ENCODE results near the gene KIAA1549. TPM values are rescaled to one million over a fixed set of nuclear protein-coding genes. Genes with fewer than 3 reads are reported as not detected.

KIAA1549 gene
- total RNA-seq, 1 experiment from 2014 or later: 18.7 TPM

DNA sequence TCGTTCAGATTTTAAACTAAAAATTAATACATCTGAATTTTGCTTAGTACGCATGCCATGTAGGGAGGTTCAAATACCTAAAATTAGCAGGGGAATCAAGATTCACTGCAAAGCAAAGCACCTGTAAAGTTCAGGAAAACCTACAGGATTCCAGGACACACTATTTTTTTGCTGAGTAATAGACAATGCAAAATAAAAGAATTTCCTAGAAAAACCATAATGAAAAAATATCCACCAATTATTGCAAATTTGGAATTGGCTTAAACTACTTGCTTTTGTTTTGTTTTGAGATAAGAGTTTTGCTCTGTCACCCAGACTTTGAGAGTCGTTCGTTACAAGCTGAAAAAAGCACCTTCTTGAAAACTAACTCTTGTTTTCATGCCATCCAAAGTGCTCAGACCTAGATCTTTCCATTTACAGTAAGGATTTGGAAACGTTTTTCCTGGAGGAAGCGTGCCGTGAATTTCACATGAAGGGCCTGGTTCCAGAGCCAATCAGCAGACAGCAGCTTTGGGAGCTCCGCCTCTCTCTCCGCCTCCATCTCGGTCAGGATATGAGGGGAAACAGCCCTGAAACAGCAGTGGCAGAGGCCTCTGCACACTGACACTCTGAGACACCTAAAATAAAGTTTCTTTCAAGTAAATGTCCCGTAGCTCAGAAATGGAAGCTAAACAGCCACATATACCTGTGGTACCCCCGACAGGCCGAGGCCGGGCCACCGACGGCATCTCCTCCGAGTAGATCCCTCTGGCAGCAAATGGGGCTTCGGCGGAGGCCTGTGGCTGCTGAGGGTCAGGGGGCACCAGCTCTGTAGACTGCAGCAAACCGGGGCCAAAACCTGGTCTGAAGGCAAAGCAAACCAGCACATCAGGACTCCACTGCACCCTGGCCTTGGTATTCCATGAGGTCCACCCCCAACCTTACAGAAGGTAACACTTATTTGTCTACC lies 137.3 kb downstream of the KIAA1549 start:
- Mint-ChIP-seq H3K36me3 (peaks cover 27% of the 10 kb centered on the region), H3K27me3 (ENCODE audit: low read depth) (no peaks in the 10 kb centered on the region), H3K9me3 (no peaks in the 10 kb centered on the region), H3K27ac (peak overlapping the region; percentile 78), H3K4me3 (no peak overlapping the region), H3K4me1 (peaks cover 22% of the 10 kb centered on the region)
- peak; percentile 86 for ATAC-seq
- CTCF ChIA-PET: interaction anchor here (2.0 kb wide), 1 partner anchor 105 kb away, joined by 4 read pairs; no protein-coding TSS in a partner anchor
- POLR2A ChIA-PET: no interaction called here
- TF ChIP-seq CBFB (CRISPR knock-in tag; IDR thresholded peaks at IDR 0.05; ENCODE audit: low read depth): no peak
- TF ChIP-seq ZBTB21 (CRISPR knock-in tag; IDR thresholded peaks at IDR 0.05; ENCODE audit: borderline replicate concordance): no peak
- TF ChIP-seq NFE2L1 (CRISPR knock-in tag; IDR thresholded peaks at IDR 0.05): no peak
- TF ChIP-seq KAT7 (CRISPR knock-in tag; IDR thresholded peaks at IDR 0.05; ENCODE audit: borderline replicate concordance): no peak
- TF ChIP-seq EMX1 (CRISPR knock-in tag; IDR thresholded peaks at IDR 0.05): no peak
- TF ChIP-seq, protein P1, sequence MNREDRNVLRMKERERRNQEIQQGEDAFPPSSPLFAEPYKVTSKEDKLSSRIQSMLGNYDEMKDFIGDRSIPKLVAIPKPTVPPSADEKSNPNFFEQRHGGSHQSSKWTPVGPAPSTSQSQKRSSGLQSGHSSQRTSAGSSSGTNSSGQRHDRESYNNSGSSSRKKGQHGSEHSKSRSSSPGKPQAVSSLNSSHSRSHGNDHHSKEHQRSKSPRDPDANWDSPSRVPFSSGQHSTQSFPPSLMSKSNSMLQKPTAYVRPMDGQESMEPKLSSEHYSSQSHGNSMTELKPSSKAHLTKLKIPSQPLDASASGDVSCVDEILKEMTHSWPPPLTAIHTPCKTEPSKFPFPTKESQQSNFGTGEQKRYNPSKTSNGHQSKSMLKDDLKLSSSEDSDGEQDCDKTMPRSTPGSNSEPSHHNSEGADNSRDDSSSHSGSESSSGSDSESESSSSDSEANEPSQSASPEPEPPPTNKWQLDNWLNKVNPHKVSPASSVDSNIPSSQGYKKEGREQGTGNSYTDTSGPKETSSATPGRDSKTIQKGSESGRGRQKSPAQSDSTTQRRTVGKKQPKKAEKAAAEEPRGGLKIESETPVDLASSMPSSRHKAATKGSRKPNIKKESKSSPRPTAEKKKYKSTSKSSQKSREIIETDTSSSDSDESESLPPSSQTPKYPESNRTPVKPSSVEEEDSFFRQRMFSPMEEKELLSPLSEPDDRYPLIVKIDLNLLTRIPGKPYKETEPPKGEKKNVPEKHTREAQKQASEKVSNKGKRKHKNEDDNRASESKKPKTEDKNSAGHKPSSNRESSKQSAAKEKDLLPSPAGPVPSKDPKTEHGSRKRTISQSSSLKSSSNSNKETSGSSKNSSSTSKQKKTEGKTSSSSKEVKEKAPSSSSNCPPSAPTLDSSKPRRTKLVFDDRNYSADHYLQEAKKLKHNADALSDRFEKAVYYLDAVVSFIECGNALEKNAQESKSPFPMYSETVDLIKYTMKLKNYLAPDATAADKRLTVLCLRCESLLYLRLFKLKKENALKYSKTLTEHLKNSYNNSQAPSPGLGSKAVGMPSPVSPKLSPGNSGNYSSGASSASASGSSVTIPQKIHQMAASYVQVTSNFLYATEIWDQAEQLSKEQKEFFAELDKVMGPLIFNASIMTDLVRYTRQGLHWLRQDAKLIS (CRISPR knock-in tag; IDR thresholded peaks at IDR 0.05; ENCODE audit: borderline replicate concordance): no peak
- peak; percentile 52 for DNase-seq (ENCODE audit: low spot score)

GRCh38 chr7:138842111-138842510 lies 139.1 kb downstream of the KIAA1549 start:
- TF ChIP-seq USF1 (CRISPR knock-in tag; IDR thresholded peaks at IDR 0.05) (peak; percentile 77; the same call in 1 of the 2 replicates), GABPB1 (CRISPR knock-in tag; IDR thresholded peaks at IDR 0.05) (no peak), GTF2I (CRISPR knock-in tag; conservative IDR thresholded peaks at IDR 0.05) (no peak), PREB (CRISPR knock-in tag; IDR thresholded peaks at IDR 0.05; ENCODE audit: borderline replicate concordance) (no peak), E2F4 (CRISPR knock-in tag; IDR thresholded peaks at IDR 0.05; ENCODE audit: borderline replicate concordance, low read depth) (no peak), USF2 (CRISPR knock-in tag; IDR thresholded peaks at IDR 0.05) (peak; percentile 70), KAT7 (CRISPR knock-in tag; IDR thresholded peaks at IDR 0.05; ENCODE audit: borderline replicate concordance) (no peak), AR (CRISPR knock-in tag; IDR thresholded peaks at IDR 0.05) (no peak), ATF3 (CRISPR knock-in tag; conservative IDR thresholded peaks at IDR 0.05) (no peak), SP1 (CRISPR knock-in tag; conservative IDR thresholded peaks at IDR 0.05) (no peak)
- TF ChIP-seq, protein P2, sequence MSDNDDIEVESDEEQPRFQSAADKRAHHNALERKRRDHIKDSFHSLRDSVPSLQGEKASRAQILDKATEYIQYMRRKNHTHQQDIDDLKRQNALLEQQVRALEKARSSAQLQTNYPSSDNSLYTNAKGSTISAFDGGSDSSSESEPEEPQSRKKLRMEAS (CRISPR knock-in tag; IDR thresholded peaks at IDR 0.05): no peak
- POLR2A ChIA-PET: interaction anchor here (0.6 kb wide), 2 partner anchors 41 to 149 kb away, joined by 5 read pairs; no protein-coding TSS in a partner anchor
- Mint-ChIP-seq H3K27ac (peak overlapping the region; percentile 57; the same call in 1 of the 2 replicates), H3K36me3 (peaks cover 28% of the 10 kb centered on the region), H3K4me3 (no peak overlapping the region), H3K4me1 (peaks cover 13% of the 10 kb centered on the region), H3K9me3 (no peaks in the 10 kb centered on the region), H3K27me3 (ENCODE audit: low read depth) (no peaks in the 10 kb centered on the region)
- CTCF ChIA-PET: no interaction called here
- ATAC-seq (peak; percentile 79), DNase-seq (ENCODE audit: low spot score) (peak; percentile 36)

Data from WTC11 (cell line).